Measurements from ENCODE around the gene WIPI1.
"Not testable (repeated sequence)": the region's sequence is repeated elsewhere in the genome, so short reads cannot be mapped to it uniquely, and the experiment has no call there.

Gene WIPI1

DNA sequence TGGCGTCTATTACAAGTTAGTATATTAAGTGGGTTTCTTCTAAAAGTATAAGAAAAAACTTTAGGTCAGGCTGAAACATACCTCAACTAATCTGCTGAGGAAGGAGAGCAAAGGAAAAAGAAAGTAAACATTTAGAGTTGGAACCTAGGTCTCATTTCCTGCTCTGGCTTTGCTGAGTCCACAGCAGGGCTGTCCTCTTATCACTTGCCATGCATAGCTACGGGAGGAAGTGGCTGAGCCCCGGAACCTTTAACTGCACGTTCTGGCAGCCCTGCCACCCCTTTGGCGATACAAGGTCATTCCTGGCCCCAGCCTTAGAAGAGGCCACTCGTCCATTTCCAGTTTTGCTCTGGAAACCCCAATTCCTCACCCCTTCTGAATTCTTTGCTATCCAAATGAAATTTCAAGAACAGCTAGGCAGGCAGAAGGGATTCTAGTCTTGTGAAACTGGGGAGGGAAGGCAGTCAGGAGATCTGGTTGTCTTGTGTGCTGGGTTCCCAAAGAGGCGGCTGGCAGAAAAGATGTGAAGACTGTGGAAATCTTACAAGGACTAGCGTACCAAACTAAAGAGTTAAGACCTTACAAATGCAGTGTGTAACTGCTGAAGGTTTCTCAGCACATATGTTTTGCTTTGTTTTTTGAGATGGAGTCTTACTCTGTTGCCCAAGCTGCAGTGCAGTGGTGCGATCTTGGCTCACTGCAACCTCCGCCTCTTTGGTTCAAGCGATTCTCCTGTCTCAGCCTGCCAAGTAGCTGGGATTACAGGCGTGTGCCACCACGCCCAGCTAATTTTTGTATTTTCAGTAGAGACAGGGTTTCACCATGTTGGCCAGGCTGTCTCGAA is 19.1 kb downstream of the WIPI1 start:
- DNase-seq, result no peak

GRCh38 chr17:68435876-68436842 is 21.1 kb downstream of the WIPI1 start:
- DNase-seq, result peak; percentile 57

- DNase-seq, result no peak
Measured at GRCh38 chr17:68435361-68435760, 21.9 kb downstream of the WIPI1 start.

DNA sequence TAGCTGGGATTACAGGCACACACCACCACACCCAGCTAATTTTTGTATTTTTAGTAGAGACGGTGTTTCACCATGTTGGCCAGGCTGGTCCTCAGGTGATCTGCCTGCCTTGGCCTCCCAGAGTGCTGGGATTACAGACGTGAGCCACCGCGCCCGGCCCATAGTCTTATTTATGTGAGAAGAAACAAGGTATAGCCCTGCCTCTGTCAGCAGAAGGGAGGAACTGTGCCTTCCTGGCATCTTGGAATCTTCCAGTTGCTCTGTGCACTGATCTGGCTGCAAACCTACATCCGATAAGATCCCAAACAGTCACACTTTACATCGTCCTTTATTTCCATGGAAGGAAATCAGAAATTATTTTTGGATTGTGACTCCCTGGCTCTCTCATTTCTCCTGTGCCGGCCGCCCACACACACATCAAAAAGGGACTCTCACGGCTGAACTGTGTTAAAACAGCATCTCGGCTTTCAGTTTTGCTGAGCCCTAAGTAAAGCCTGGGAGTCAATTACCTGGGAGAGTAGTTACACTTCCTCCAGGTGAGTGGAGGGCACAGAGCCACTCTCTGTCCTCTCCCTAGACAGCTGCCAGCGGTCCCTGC is 23.3 kb downstream of the WIPI1 start:
- DNase-seq, result no peak

DNA sequence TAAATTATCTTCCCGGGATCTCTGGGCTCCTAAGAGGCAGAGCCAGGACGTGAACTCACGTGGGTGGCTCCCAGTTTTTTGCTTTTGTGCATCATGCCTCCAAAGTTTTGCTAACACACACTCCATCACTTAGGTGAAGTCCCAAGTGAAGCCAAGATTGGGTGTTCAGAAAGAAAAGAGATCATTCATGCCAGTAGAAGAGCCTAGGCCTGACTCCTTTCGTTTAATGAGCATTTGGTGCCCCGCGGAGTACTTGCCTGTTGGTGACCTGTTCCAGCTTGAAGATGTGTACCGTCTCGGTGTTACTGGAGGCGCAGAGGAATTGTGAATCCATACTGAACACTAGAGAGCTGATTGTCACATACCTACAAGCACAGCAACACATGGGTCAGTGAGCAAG is 24.1 kb downstream of the WIPI1 start:
- DNase-seq, result no peak

DNA sequence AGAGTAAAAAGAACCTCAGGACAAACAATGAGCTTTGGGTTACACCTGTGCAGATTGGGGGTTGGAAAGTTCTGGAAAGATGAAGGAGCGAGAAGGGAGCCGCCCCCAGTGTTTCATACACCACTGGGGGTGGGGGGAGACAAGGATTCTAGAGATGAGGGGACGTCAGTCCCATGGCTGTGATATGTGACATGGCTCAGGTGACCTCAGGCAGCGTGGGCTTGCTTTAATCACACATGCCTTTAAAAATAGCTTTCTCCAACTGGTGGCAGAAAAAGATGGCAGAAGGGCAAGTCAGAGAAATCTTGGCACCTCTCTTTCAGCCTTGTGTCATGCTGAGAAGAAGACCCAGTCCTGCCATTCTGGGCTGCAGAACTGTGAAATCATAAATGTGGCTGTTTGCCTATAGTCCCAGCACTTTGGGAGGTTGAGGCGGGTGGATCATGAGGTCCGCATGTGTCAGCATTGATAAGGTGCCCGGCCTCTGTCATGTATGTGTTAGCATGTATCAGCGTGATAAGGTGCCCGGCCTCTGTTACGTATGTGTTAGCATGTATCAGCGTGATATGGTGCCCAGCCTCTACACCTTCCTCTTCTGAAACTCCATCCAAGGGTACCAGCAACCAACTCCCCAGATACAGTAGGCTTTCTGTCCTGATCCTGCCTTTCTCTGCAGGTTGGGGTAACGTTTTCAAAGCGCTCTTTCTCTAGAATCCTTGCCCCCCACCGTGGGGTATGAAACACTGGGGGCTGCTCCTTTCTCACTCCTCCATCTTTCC is 25.0 kb downstream of the WIPI1 start:
- DNase-seq, result no peak

DNA sequence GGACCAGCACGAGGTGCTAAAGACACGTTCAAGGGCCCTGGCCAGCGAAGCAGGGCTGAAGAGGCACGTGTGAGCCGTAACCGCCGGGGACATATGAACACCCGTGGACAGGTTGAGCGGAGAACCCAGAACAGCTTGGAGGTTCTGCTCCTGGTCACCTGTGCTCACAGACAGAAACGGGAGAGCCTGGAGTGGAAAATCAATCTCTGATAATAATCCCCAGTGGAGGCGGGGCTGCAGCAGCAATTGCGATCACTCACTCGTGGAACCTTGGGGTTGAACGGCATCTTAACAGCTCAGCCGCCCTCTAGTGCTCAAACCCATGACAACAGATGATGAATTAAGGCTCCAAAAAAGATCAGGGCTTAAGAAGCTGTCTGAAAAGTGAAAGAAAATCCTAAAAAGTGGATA is 25.6 kb downstream of the WIPI1 start:
- no peak for DNase-seq

DNA sequence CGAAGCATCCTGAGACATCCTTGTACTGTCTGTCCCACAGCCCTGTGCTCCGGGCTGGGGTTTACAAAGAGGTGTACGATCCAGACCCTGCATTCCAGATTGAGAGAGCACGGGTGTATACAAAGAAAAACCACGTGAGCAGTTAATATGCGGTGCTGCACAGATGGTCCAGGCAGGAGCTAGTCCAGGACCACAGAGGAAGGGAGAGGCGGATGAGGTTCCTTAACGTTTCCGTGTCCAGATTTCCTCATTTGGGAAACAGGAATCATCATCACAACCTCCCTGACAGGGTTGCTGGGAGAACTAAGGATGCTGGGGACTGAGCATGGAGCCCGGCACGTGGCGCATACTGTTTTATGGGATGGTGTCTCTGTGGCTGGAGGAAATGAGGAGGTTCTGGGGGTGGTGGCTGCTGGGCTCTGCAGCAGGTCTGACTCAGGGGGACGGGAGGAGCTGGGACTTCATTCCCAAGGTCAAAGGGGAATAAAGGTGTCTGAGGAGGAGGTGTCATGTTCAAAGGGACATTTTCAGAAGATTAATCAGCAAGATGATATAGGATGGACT is 26.2 kb downstream of the WIPI1 start:
- DNase-seq, result no peak

DNA sequence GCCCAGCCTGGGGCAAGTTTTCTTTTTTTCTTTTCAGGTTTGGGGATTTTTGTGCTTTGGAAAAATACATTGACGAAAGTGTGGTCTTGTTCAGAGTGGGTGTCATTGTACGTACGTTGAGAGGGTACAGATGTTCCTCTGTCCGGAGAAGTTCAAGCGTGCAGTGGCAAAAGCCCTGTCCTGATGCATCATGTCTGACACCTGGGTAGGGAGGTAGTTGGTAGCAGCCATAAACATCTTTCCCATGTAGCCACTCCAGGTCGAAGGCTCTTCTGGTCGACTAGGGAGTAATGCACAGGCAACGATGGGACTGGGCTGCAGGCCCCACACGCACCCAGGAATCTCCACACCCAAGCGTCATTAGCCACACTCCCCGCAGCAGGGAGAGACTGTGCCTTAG is 27.4 kb downstream of the WIPI1 start:
- no peak for DNase-seq

DNA sequence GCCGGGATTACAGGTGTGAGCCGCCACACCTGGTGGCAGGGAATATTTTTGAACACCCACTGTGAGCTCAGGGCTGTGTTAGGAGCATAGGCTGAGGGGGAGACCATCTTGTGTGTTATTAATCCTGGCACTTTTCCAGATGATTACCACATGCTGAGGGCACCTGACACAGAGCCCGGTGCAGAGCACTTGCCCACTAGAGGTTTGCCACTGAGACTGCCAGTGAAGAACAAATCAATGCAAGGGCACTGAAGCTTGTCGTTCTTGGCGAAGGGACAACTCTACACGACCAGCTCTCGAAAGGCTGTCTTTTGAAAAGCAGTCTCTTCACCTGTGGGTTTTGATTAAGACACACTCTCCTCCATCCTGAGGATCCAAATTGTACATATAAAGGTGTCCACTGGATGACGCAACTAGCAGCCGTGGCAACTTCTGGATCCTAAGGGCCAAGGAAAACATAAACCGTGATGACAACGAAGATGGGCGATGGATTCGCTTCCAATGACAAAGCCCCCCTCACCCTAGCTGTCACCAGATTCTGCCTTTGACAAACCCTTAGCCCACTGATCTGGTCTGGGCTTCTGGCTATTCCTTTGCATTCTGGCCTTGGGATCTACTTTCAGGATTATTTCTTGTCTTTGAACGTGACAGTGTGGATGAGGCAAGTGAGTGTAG is 28.7 kb downstream of the WIPI1 start:
- DNase-seq, result no peak

DNA sequence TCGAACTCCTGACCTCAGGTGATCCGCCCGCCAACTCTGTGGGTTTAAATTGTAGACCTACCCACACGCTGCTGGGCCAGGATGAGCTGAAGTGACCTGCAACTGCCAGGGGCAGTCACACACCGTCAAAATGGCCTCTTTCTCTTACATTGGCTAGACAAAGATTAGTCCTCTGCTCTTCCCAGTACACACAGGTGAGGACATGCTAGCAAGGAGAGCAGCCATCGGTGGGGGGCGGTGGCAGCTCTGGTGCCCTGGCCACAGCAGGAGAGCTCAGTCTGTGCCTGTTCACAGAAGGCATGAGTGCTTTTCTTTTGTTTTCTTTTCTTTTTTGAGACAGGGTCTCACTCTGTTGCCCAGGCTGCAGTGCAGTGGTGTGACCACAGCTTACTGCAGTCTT is 29.7 kb downstream of the WIPI1 start:
- no peak for DNase-seq

DNA sequence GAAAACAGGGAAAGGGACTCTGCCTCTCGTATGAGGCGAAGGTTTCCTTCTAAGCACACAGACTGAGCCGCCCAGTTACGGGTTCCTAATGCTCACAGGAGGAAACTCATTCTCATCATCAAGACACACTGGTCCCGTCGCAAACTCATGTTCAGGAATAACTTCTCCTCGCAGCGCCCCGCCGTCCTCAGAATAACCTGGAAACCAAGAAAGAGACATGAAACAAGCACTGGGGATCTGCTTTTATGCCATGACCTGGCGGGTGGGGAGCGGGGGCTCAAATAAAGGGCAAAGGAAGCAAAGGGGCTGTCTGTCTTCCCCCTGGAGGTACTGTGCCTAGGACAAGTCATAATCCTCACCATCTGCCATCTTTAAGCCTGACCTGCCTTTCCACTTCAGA is 31.3 kb downstream of the WIPI1 start:
- DNase-seq, result no peak

DNA sequence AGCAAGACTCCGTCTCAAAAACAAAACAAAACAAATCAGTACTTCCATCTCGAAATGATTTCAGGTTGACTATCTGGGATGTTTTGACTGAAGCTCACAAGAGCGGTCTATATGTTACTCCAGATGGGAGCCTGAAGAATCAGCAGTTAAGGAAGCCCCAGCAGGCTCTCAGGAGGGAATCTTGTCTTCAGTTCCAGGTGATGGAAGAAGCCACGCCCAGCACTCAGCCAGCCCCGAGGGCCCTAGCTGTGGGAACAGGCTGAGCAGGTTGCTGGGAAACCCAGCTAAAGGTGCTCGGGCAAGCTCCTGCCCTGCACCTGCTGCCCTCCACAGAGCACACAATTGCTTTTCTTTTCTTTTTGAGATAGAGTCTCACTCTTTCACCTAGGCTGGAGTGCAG is 32.4 kb downstream of the WIPI1 start:
- no peak for DNase-seq

DNA sequence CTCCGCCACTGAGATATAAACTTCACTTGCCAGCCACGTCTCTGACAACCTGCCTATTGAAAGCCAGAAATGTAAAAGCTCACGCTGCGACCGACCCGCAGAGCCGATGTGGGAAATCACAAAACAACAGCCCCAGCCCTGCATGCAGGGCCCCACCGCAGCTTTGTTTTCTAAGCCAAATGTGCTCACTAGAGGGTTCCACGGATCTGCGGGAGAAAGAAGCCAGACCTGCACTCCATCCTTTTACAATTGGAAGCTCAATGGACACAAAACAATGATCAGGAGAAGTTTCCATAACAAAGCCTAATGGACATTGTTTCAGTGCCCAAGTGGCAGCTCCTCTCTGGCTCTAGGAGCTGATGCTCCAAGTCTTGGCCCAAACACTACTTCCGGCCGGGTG is 33.1 kb downstream of the WIPI1 start:
- DNase-seq, result no peak

DNA sequence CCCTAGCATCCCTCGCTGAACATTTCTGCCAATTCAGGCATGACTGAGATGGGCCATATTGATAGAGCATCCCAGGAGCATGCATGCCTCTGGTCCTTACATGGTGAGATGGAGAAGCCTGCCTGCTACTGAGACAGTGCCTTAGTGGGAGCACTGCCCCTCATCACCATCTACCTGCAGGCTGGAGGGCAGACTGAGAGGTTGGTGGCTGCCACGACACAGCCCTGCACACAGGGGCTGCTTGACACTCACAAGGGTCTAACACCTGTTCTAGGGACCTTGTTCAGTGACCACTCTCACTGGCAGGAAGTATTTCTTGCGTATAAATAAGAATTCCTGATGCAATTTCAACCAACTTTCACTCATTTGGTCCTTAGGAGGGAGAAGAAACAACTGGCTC is 34.0 kb downstream of the WIPI1 start:
- no peak for DNase-seq

GRCh38 chr17:68422821-68423220 is 34.5 kb downstream of the WIPI1 start:
- DNase-seq, result no peak

DNA sequence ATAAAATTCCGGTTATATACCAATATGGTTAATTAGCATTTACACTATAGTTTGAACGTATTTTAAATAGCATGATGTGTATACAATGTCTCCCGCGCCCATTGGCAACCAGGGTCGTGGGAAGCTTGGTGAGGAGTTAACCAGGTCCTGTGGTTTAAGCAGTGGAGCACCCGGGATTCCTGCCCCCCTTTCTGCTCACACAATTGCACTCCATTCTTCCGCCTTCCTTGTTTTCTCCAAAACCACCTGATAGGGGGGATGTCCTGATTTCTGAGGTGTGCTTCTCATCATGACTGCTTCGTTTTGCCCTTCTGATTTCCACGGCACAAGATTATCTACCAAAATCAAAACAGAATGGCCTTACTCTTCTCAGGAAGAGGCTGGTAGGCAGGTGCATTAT is 35.8 kb downstream of the WIPI1 start:
- no peak for DNase-seq

GRCh38 chr17:68420065-68420464 is 37.2 kb downstream of the WIPI1 start:
- DNase-seq, result no peak

DNA sequence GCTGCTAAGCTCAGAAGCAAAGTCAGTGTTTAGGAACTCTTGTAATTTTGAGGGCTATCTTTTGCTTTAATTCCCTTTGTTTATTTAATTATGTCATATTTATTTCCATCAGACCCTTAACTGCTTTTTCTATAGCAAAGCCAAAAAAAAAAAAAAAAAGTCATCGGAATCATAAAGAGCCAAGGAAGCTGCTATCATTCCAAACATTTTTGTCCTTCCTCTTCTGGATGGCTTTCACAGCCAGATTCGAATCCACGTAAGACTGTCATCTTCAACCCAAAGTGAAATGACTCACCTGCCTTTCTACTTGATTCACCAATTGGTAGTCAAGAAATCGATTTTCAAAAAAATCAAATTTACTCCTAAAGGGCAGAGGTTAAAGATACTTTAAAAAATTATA is 38.4 kb downstream of the WIPI1 start:
- DNase-seq, result no peak

GRCh38 chr17:68417317-68417716 is 40.0 kb downstream of the WIPI1 start:
- DNase-seq, result no peak

GRCh38 chr17:68414901-68415300 is 42.4 kb downstream of the WIPI1 start:
- not testable (repeated sequence) for DNase-seq
